Ecto neural progenitor cell (in vitro differentiated cells): ENCODE data around the gene TUB.

Source experiments
- DNase-seq: peaks from one replicate; pipeline ENCODE4 v3.0.0-alpha.2; 2018; ENCODE audit warnings: low spot score

Gene TUB

DNA sequence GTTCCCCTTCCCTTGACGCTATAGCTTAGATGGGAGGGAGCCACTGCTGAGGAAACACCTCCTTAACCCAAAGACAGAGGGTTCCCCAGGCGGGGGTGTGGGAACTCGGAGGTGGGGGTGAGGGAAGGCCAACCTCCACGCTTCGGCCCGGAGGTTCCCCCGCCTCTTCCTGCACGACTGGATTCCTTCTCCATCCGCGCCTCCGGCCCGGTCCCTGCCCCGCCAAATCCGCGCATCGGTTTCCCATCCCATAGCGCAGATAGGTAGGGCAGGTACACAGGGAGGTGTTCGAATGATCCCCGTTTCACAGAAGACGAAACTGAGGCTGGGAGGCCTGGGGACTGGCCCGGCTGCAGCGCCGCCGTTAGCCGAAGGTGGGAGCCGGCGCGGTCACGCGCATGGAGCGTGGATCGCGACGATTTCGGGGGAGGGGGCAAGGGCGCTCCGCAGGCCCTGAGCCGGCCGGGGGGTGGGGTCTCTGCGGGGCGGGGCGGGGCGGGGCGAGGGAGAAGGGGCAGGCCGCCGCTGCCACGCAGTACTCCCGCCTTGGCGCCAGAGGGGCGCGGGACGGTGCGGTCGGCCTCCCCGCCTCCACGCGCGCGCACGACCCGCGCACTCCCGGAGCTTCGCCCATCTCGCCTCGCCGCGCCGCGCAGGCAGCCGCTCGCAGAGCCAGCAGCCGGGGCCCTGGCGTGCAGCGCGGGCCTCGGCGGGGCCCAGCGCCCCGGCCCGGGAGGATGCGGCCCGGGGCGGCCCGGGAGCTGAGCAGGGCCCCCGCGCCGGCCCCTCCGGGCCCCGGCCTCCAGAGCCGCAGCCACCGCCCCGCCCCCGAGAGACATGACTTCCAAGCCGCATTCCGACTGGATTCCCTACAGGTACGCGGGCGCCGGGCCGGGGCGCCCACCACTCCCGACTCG is at the start of gene TUB:
TUB (plus strand) TSS at position 538 of the 917 bp plus-strand sequence; CDS start at position 838, 300 bp downstream.
- DNase-seq: peak; percentile 74

DNA sequence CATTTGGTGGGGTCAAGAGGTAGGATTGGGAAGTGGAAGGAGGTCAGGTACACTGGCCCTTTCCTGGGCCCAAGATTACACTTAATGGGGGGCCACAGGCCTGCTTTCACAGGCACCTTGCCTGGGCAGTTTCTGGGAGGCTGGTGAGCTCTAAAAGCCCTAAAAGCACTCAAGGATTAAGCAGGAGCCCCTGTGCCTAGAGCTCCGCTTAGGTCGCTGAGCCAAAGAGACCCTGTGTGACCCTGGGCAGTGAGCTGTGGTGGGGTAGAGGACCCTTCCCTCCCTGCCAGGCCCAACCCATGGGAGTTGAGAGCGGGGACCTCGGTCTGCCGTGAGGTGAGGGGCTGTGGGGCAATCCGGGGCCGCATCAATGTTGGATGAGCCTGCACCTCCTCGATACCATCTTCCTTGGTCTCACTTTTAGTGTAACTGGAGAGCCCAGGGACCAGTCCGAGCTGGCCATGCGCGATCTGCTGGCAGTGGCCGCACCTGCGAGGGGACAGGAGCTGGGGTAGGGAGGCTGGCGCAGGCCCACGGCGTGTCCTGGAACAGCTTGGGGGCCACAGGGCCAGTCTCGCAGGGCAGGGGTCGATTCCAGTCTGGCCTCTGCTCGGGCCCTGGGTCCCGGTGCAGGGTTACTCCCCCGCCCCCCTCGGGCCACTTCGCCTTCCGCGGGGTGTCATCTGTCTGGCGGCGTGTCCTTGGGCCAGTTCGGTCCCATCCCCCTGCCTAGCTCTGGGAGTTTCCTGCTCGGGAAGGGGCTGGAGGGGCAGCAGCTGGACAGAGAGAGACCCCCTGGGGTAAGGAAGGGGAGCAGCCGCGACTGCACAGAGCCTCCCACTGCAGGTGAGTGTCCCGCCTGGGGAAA is 49.5 kb upstream of the TUB start:
- DNase-seq: peak; percentile 47

- DNase-seq: peak; percentile 36
Observed at GRCh38 chr11:8032122-8032521, 48.9 kb upstream of the TUB start.

DNA sequence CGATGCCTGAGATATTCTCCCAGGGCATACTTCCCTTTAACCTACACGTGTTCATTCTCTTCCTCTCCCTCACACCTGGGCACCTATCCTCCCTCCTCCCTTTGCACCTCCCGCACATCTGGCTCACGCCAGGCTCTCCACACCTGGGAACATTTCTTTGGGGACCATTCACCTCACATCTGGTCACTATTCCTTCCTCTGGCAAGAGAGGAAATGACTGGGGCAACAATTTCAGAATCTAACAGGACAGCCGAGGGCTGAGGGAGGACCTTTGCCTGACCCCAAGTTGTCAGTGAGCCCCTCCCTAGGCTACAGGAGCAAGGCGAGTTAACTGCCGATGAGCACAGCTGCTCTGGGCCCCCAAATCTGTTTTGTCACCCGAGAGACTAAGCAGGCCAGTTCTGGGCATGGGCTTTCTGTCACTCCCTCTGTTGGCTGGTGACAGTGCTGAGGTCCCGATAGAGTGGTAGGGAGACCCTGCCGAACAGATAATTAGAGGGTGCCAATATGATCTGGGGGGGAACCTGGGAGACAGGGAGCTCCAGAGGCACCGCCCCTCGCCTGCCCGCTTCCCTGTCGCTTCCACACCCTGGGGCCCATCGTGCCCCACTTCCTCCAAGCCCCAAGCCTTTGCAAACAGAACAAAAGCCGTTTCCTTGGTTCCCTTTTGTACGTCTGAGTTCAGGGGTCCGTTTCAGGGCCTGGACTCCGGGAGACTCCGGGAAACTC is 48.3 kb upstream of the TUB start:
- DNase-seq: peak; percentile 32

- DNase-seq: peak; percentile 86
Observed at GRCh38 chr11:8033305-8034105, 47.5 kb upstream of the TUB start.

DNA sequence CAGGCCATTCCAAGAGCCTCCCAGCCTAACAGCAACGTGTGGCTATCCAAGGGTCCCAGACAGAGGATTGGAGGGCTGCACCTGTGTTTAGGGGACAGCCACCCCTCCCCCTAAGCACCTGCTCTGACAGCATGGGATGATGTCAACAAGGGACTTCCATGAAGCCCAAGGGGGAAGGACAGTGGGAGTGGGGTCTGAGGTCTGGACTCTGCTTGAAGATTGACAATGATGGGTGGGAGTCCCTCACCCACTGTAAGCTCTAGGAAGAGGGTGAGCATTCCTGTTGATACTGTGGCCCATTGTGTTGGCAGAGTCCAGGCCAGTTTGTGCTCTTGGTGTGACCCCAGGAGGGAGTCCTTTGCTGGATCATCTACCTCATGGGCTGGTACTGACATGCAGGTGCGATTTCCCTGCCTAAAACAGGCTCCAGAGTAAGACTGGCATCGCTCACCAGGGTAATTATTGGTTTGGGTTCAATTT is 46.9 kb upstream of the TUB start:
- DNase-seq: peak; percentile 39

- no peak for DNase-seq
Observed at GRCh38 chr11:8034604-8035190, 46.3 kb upstream of the TUB start.

DNA sequence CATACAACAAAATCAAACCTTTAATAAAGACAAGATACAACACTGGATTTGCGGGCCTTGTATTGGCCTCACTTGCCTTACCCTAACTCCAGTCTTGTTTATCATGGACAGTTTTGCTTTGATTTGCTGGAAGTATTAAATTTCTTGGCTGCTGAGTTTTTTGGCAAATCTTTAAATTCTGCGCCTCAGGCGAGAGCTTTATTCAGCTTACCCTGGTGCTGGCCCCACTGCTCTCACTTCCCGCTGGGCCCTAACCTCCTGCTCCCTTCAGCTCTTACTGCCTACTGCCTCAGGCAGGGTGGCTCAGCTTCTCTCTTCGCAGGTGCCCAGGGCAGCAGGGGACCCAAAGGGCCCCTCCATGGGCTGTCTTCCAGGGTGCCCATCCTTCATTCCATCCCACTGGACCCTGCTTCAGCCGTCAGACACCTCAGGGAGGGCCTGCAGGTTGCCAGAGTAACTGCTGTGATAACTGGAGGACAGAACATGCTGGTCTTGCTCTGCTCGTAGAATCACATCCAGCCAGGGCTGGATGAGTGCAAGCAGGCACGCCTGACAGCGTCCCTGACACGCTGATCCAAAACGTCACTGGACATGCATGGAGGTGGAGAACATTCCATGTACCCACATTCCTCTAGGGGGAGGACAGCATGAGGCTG is 45.7 kb upstream of the TUB start:
- DNase-seq: no peak

DNA sequence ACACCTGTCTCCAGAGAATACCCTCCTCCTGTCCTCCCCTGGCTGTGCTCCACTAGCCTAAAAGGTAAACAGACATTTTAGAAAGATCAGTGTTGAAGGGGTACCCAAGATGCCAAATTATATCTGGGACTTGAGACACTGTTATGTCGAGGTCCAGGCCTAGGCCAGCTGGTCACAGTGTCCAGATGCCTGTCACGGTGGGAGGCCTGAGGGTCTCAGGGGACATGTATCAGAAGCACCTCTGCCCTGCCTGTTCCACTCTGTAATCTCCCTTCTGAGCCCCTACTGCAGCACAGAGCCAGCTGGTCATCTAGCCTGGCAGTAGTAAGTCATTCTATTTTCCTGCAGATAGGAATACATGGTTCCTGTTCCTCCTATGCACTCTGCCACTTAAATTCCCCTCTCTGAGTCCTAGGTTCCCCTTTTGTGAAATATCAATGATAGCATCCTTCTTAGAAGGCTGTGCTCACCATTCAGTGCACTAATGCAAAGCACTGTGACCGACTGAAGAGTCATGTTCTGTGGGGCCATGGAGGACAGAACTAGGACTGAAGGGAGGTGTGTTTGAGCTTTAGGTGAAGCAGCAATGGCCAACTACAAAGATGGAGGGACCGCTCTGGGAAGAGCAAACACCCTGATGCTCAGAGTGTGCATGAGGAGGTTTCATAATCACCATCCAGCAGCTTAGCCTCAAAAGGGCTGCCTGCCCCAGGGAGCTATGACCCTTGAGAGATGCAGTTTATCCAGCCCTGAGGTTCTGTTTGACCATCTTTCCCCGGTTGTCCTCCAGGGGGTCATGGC is 44.8 kb upstream of the TUB start:
- no peak for DNase-seq

DNA sequence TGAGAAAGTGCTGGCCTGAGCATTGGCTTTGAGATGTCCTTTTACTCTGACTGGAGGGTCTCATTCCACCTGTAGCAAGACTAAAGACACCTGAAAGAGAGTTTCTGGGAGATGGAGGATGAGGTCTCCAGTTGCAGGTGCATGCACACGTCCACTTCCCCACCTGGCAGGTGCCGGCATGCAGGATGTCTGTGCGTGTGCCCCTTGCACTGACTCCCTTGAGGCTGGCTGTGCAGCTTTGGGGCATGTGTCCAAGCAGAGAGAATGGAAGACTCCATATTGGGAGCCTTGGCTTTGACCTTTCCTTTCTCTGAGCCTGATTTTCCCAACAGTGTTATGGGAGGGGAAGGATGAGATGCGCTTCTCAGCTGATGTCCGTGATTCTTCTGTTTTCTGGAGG is 44.0 kb upstream of the TUB start:
- no peak for DNase-seq

DNA sequence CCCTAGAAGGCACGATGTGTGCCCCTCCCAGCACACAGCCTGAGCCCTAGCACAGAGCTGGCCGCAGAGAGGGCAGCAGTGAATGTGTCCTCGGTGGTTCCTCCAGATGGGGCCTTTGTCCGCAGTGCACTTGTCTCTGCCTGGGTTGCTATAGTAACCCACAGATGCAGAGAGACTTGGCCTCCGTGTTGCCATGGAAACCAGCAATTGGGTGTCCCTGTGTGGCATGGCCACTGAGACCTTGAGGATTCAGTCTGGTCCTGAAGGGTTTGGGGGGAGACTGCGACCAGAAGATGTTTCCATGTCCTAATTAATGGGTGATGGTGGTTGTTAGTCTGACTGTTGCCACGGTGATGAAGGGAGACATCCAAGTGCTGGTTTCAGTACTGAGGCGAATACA is 42.6 kb upstream of the TUB start:
- peak; percentile 58 for DNase-seq

- no peak for DNase-seq
Observed at GRCh38 chr11:8038811-8039529, 42.0 kb upstream of the TUB start.

- DNase-seq: no peak
Observed at GRCh38 chr11:8039530-8040260, 41.3 kb upstream of the TUB start.

GRCh38 chr11:8040261-8040920 is 40.6 kb upstream of the TUB start:
- no peak for DNase-seq

DNA sequence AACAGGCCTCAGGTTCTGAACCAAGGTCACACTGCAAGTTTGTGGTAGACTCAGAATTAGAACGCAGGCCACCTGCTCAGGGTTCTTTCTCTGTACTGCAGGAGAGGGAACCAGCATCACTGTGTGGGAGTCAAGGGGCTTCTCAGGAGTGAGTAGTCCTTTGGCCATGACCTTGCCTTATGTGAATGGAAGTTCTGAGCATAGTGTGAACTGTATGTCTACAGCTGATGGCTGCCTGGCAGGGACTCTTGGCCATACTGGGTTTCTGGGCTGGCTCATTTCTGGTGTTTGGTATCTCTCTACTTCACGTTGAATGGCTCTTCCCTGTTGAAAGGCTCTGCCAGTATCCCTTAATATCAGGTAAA is 40.1 kb upstream of the TUB start:
- DNase-seq: no peak

DNA sequence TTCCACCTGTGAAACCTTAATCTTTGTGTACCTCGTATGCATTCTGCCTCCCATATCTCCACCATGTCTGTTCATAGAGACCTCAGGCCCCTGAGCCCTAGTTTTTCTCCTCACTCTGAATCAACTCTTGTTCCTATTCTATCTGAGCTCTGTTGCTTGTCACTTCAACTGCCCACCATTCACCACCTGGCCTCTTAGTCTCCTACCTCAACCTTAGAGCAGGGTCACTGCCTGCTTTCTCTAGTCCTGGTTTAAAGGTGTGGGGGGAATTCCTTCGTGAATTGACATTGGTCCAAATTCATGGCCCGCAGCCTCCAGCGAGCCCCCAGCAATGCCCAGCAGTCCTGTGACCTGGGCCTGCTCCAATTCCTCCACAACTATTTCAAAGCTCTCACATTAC is 39.4 kb upstream of the TUB start:
- DNase-seq: no peak

GRCh38 chr11:8043756-8044155 is 37.3 kb upstream of the TUB start:
- DNase-seq: no peak

GRCh38 chr11:8045839-8046238 is 35.2 kb upstream of the TUB start:
- no peak for DNase-seq
